ENCODE results near the gene CA7. TPM values are rescaled to one million over a fixed set of nuclear protein-coding genes. Genes with fewer than 3 reads are reported as not detected.

CA7 gene
- total RNA-seq, 5 donors from 2014 or later (not counting 1 experiment from before 2014, with no cell fraction given) = not detected

DNA sequence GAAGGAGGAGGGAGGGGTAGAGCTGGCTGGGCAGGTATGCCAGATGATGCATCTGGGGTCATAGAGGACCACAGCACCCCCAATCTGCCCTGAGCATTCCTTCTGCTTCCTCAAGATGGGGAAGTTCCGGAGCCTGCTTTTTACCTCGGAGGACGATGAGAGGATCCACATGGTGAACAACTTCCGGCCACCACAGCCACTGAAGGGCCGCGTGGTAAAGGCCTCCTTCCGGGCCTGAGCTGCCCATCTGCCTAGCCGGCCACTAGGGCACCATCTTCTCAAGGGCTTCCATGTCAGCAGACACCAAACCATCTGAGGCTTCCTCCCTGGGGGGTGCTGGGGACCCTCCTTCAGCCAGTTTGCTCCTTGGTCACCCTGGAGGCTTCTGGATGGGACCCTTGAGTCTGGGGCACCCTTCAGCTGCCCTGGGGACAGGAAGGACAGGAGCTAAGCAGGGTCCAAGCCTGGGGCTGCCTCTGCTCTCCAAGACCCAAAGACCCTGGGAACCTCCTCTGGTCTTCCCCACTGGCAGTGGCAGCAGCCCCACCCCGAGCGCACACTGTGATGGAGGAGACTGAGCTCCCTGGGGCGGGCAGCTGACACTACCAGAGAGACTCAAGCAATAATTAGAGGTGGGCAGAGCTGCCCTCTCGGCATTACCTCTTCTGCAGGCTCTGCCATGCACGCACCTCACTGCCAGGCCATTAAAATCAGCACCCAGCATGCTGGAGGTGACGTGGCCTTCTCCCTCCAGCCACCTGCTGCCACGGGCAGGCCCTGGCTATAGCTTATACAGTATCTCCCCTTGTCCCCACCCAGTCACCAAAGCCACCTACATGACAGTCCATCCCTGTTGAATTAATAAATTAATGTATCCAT is 9.3 kb downstream of the CA7 start:
- no peaks in the 10 kb centered on the region for H3K4me1 Mint-ChIP-seq
- H3K4me3 Mint-ChIP-seq = no peak overlapping the region
- 52% methylated on average over 11 of the region's 15 CpGs for WGBS (ENCODE audit: insufficient coverage)
- H3K4me1 ChIP-seq (ENCODE audit: control insufficient read depth in 1 of 2, extremely low read depth in 1 of 2, insufficient read depth in 2 of 2, low read length in 2 of 2) = no peaks in the 10 kb centered on the region
- DNase-seq (no peak), ATAC-seq (replicated peaks in 1 of 4) (no peak)
- no peak overlapping the region for H3K4me3 ChIP-seq (ENCODE audit: control insufficient read depth in 1 of 2, extremely low read depth in 1 of 2, low read length in 1 of 2)
- H3K9me3 ChIP-seq = no peaks in the 10 kb centered on the region
- no peaks in the 10 kb centered on the region for H3K27me3 ChIP-seq (replicated peaks in 1 of 2; ENCODE audit: control insufficient read depth in 2 of 2, extremely low read depth in 1 of 2, insufficient read depth in 2 of 2, low read length in 1 of 2)
- H3K9me3 Mint-ChIP-seq = no peaks in the 10 kb centered on the region
- H3K27ac Mint-ChIP-seq = no peak overlapping the region
- ChIA-PET POLR2A (no interaction called here), CTCF (interaction anchor here (0.6 to 1.2 kb wide), 2 partner anchors 14 to 405 kb away, joined by 3 read pairs; no protein-coding TSS in a partner anchor)
- no peak overlapping the region for H3K27ac ChIP-seq (ENCODE audit: low read length)
- no peaks in the 10 kb centered on the region for H3K36me3 Mint-ChIP-seq
- H3K27me3 Mint-ChIP-seq = peaks cover 0 to 2% of the 10 kb centered on the region in 2 donors
- H3K36me3 ChIP-seq (ENCODE audit: control insufficient read depth in 2 of 2, extremely low read depth in 1 of 2, insufficient read depth in 1 of 2, low read length in 1 of 2) = no peaks in the 10 kb centered on the region

DNA sequence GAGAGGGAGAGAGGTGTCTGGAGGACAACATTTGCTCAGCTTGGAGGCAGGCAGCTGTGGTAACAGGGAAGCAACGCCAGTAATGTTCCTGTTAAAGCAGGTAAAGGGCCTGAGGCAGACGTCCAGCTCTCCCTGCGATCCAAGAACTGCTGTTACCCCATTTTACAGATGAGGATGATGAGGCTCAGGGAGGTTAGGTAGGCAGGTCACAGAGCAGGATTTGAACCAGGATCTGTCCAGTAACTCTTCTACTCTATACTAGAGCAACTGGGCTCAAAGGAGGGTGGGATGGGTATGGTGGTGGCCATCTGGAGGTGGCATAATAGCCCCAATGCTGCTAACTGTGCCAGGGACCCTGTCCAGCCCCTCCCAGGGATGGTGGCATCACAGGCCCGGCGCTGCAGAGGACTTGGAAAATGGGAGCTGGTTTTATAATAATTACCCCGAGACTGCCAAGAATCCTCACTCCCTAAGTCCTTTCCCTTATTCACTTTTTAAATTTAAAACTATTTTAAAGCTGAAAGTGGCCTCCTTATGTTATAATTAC is 12.0 kb downstream of the CA7 start:
- H3K4me3 ChIP-seq (ENCODE audit: control insufficient read depth in 1 of 2, extremely low read depth in 1 of 2, low read length in 1 of 2) = no peak overlapping the region
- ATAC-seq (replicated peaks in 1 of 4) = no peak
- Mint-ChIP-seq H3K36me3 (no peaks in the 10 kb centered on the region), H3K9me3 (no peaks in the 10 kb centered on the region), H3K27me3 (no peaks in the 10 kb centered on the region), H3K4me1 (no peaks in the 10 kb centered on the region), H3K27ac (no peak overlapping the region), H3K4me3 (no peak overlapping the region)
- no peak for DNase-seq
- ChIA-PET CTCF (interaction anchor here in 1 of 2 donors (0.7 to 1.0 kb wide), 2 partner anchors 12 to 26 kb away, joined by 3 read pairs; partner anchors contain the start of gene NAE1), POLR2A (no interaction called here)
- H3K4me1 ChIP-seq (ENCODE audit: control insufficient read depth in 1 of 2, extremely low read depth in 1 of 2, insufficient read depth in 2 of 2, low read length in 2 of 2) = no peaks in the 10 kb centered on the region
- H3K27me3 ChIP-seq (replicated peaks in 1 of 2; ENCODE audit: control insufficient read depth in 2 of 2, extremely low read depth in 1 of 2, insufficient read depth in 2 of 2, low read length in 1 of 2) = no peaks in the 10 kb centered on the region
- no peak overlapping the region for H3K27ac ChIP-seq (ENCODE audit: low read length)
- WGBS (ENCODE audit: insufficient coverage) = 83% methylated on average over 1 of the region's 6 CpGs
- no peaks in the 10 kb centered on the region for H3K9me3 ChIP-seq
- no peaks in the 10 kb centered on the region for H3K36me3 ChIP-seq (ENCODE audit: control insufficient read depth in 2 of 2, extremely low read depth in 1 of 2, insufficient read depth in 1 of 2, low read length in 1 of 2)

DNA sequence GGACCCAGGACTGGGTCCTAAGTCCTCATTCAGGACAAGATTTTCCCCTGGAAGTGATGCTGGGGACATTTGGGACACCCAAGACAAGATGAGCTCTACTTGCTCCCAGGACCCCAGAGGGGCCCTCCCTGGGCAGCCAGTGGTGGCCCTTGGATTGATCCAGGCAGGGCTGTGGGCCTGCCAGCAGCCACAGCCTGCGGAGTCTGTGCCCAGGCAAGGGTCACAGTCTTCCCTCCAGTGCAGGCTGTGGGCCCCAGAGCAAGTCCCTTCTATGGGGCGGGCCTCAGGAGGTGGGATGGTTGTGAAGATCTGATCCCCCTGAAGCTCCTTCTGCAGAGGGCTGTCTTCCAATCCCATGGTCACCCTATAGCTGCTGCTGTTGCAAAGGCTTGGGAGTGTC is 12.6 kb downstream of the CA7 start:
- H3K4me3 Mint-ChIP-seq = no peak overlapping the region
- WGBS (ENCODE audit: insufficient coverage) = 100% methylated on average over 1 of the region's 2 CpGs
- H3K36me3 ChIP-seq (ENCODE audit: control insufficient read depth in 2 of 2, extremely low read depth in 1 of 2, insufficient read depth in 1 of 2, low read length in 1 of 2) = no peaks in the 10 kb centered on the region

DNA sequence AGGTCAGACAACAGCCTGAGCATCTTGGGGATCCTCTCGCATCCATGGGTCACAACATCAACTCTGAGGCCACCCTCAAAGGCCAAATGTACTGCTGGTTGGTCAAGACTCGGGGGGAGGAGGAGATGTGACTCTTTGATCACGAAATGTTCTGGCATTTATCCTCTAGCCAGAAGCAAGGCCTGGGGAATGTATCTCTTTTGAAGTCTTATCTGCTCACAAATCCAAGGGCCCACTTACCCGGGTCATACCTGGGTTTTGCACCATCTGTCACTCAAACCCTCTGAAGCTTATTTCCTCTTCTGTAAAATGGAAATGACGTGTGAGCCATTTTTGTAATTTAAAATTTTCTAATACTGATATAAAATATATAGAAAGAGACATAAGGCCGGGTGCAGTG is 13.2 kb downstream of the CA7 start:
- Histone ChIP-seq H3K4me1 (ENCODE audit: control insufficient read depth in 1 of 2, extremely low read depth in 1 of 2, insufficient read depth in 2 of 2, low read length in 2 of 2) (no peaks in the 10 kb centered on the region), H3K4me3 (ENCODE audit: control insufficient read depth in 1 of 2, extremely low read depth in 1 of 2, low read length in 1 of 2) (no peak overlapping the region), H3K9me3 (no peaks in the 10 kb centered on the region), H3K27me3 (replicated peaks in 1 of 2; ENCODE audit: control insufficient read depth in 2 of 2, extremely low read depth in 1 of 2, insufficient read depth in 2 of 2, low read length in 1 of 2) (no peaks in the 10 kb centered on the region), H3K36me3 (ENCODE audit: control insufficient read depth in 2 of 2, extremely low read depth in 1 of 2, insufficient read depth in 1 of 2, low read length in 1 of 2) (no peaks in the 10 kb centered on the region), H3K27ac (ENCODE audit: low read length) (no peak overlapping the region)
- H3K4me1 Mint-ChIP-seq = no peaks in the 10 kb centered on the region
- no peaks in the 10 kb centered on the region for H3K9me3 Mint-ChIP-seq
- ChIA-PET POLR2A (interaction anchor here in 1 of 2 donors (0.5 kb wide), 1 partner anchor 200 kb away, joined by 4 read pairs; no protein-coding TSS in a partner anchor), CTCF (interaction anchor here in 1 of 2 donors (1.0 kb wide), 1 partner anchor 27 kb away, joined by 3 read pairs; the partner anchor contains the start of gene NAE1)
- no peaks in the 10 kb centered on the region for H3K27me3 Mint-ChIP-seq
- 75% methylated on average over 1 of the region's 6 CpGs for WGBS (ENCODE audit: insufficient coverage)
- ATAC-seq (replicated peaks in 1 of 4) = no peak
- no peaks in the 10 kb centered on the region for H3K36me3 Mint-ChIP-seq
- no peak overlapping the region for H3K4me3 Mint-ChIP-seq
- no peak for DNase-seq
- no peak overlapping the region for H3K27ac Mint-ChIP-seq

More for the DNA sequence above, 12.6 kb downstream of the CA7 start:
- Mint-ChIP-seq H3K4me1 (no peaks in the 10 kb centered on the region), H3K27me3 (no peaks in the 10 kb centered on the region), H3K9me3 (no peaks in the 10 kb centered on the region), H3K36me3 (no peaks in the 10 kb centered on the region), H3K27ac (no peak overlapping the region)
- Histone ChIP-seq H3K27ac (ENCODE audit: low read length) (no peak overlapping the region), H3K27me3 (replicated peaks in 1 of 2; ENCODE audit: control insufficient read depth in 2 of 2, extremely low read depth in 1 of 2, insufficient read depth in 2 of 2, low read length in 1 of 2) (no peaks in the 10 kb centered on the region), H3K4me1 (ENCODE audit: control insufficient read depth in 1 of 2, extremely low read depth in 1 of 2, insufficient read depth in 2 of 2, low read length in 2 of 2) (no peaks in the 10 kb centered on the region), H3K4me3 (ENCODE audit: control insufficient read depth in 1 of 2, extremely low read depth in 1 of 2, low read length in 1 of 2) (no peak overlapping the region), H3K9me3 (no peaks in the 10 kb centered on the region)
- ChIA-PET CTCF (interaction anchor here in 1 of 2 donors (0.7 to 1.0 kb wide), 2 partner anchors 12 to 26 kb away, joined by 3 read pairs; partner anchors contain the start of gene NAE1), POLR2A (no interaction called here)
- ATAC-seq (replicated peaks in 1 of 4) = no peak
- DNase-seq = no peak

DNA sequence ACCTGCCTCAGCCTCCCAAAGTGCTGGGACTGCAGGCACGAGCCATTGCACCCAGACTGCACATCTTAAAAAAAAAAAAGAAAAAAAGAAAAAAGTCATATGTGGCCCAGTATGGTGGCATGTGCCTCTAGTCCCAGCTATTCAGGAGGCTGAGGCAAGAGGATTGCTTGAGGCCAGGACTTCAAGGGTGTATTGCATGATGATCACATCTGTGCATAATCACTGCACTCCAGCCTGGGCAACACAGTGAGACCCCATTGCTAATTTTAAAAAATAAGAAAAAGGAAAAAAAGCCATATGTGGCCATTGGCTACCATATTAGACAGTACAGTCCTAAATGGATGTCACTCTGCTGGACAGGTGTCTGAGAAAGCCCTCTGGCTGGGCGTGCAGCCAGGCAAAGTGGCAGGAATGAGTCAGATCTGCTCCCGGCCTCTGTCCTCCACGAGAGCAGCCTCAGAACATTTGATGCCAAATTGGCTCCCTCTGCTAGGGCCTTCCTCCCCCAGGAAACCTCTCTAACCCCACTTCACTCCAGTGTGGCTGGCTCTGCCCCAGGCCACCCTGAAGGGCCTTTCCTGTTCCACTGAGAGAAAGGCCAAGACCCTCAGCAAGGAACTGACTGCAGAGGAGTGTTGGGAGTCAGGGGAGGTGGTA is 14.7 kb downstream of the CA7 start:
- CTCF ChIA-PET = no interaction called here

DNA sequence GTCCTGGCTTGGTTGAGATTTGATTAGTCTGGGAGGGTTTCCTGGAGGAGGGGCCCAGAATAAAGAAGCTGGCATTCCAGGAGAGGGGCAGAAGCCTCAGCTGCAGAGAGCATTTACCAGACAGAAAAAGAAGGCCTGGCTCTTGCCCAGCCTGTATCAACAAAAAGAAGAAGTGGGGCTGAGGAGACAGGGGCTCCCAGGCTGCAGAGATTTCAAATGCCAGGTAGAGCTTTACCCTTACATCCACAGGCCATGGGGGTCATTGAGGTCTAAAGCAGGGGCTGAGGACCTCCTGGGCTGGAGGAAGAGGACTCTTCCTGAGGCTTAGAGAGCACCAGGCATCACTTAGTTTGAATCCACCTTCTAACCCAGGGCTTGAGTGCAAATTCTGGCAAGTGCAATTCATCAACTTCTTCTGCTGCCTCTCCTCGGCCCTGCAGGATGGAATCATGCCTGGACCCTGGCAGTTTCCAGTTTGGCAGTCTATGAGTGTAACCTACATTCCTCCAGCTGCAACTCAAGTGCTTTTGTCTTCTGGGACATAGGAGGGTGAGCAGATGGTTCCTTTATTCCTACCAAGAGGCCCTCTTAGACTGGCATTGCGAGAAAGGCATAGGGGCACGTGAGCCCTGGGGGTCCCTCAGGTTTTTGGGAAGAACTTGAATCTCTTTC is 15.3 kb downstream of the CA7 start:
- ChIA-PET CTCF (no interaction called here), POLR2A (interaction anchor here in 1 of 2 donors (0.6 kb wide), 1 partner anchor 15 kb away, joined by 4 read pairs; no protein-coding TSS in a partner anchor)
- no peaks in the 10 kb centered on the region for H3K4me1 Mint-ChIP-seq
- H3K27me3 Mint-ChIP-seq = no peaks in the 10 kb centered on the region
- no peaks in the 10 kb centered on the region for H3K9me3 Mint-ChIP-seq
- DNase-seq = no peak
- H3K9me3 ChIP-seq = no peaks in the 10 kb centered on the region
- no peak overlapping the region for H3K4me3 ChIP-seq (ENCODE audit: control insufficient read depth in 1 of 2, extremely low read depth in 1 of 2, low read length in 1 of 2)
- ATAC-seq (replicated peaks in 1 of 4) = no peak
- H3K4me1 ChIP-seq (ENCODE audit: control insufficient read depth in 1 of 2, extremely low read depth in 1 of 2, insufficient read depth in 2 of 2, low read length in 2 of 2) = no peaks in the 10 kb centered on the region
- no peak overlapping the region for H3K4me3 Mint-ChIP-seq
- H3K27me3 ChIP-seq (replicated peaks in 1 of 2; ENCODE audit: control insufficient read depth in 2 of 2, extremely low read depth in 1 of 2, insufficient read depth in 2 of 2, low read length in 1 of 2) = no peaks in the 10 kb centered on the region
- no peak overlapping the region for H3K27ac Mint-ChIP-seq
- no peak overlapping the region for H3K27ac ChIP-seq (ENCODE audit: low read length)
- H3K36me3 ChIP-seq (ENCODE audit: control insufficient read depth in 2 of 2, extremely low read depth in 1 of 2, insufficient read depth in 1 of 2, low read length in 1 of 2) = no peaks in the 10 kb centered on the region
- 87% methylated on average over 3 of the region's 3 CpGs for WGBS (ENCODE audit: insufficient coverage)
- no peaks in the 10 kb centered on the region for H3K36me3 Mint-ChIP-seq

More for the DNA sequence above, 14.7 kb downstream of the CA7 start:
- DNase-seq (no peak), ATAC-seq (replicated peaks in 1 of 4) (no peak)
- WGBS (ENCODE audit: insufficient coverage) = 74% methylated on average over 3 of the region's 4 CpGs
- H3K4me1 ChIP-seq (ENCODE audit: control insufficient read depth in 1 of 2, extremely low read depth in 1 of 2, insufficient read depth in 2 of 2, low read length in 2 of 2) = no peaks in the 10 kb centered on the region
- H3K4me3 ChIP-seq (ENCODE audit: control insufficient read depth in 1 of 2, extremely low read depth in 1 of 2, low read length in 1 of 2) = no peak overlapping the region
- Mint-ChIP-seq H3K36me3 (no peaks in the 10 kb centered on the region), H3K4me1 (no peaks in the 10 kb centered on the region), H3K27me3 (no peaks in the 10 kb centered on the region), H3K27ac (no peak overlapping the region), H3K9me3 (no peaks in the 10 kb centered on the region), H3K4me3 (no peak overlapping the region)
- H3K36me3 ChIP-seq (ENCODE audit: control insufficient read depth in 2 of 2, extremely low read depth in 1 of 2, insufficient read depth in 1 of 2, low read length in 1 of 2) = no peaks in the 10 kb centered on the region
- H3K27ac ChIP-seq (ENCODE audit: low read length) = no peak overlapping the region
- POLR2A ChIA-PET = no interaction called here
- no peaks in the 10 kb centered on the region for H3K27me3 ChIP-seq (replicated peaks in 1 of 2; ENCODE audit: control insufficient read depth in 2 of 2, extremely low read depth in 1 of 2, insufficient read depth in 2 of 2, low read length in 1 of 2)
- H3K9me3 ChIP-seq = no peaks in the 10 kb centered on the region
